ENCODE data around the gene GPR137. TPM values are rescaled to one million over a fixed set of nuclear protein-coding genes. Genes with fewer than 3 reads are reported as not detected.
"Not testable (repeated sequence)": the region's sequence is repeated elsewhere in the genome, so short reads cannot be mapped to it uniquely, and the experiment has no call there.

GPR137 gene
- total and polyA plus RNA-seq, 7 donors = 12.2 to 35.0 (median 17.4) TPM

DNA sequence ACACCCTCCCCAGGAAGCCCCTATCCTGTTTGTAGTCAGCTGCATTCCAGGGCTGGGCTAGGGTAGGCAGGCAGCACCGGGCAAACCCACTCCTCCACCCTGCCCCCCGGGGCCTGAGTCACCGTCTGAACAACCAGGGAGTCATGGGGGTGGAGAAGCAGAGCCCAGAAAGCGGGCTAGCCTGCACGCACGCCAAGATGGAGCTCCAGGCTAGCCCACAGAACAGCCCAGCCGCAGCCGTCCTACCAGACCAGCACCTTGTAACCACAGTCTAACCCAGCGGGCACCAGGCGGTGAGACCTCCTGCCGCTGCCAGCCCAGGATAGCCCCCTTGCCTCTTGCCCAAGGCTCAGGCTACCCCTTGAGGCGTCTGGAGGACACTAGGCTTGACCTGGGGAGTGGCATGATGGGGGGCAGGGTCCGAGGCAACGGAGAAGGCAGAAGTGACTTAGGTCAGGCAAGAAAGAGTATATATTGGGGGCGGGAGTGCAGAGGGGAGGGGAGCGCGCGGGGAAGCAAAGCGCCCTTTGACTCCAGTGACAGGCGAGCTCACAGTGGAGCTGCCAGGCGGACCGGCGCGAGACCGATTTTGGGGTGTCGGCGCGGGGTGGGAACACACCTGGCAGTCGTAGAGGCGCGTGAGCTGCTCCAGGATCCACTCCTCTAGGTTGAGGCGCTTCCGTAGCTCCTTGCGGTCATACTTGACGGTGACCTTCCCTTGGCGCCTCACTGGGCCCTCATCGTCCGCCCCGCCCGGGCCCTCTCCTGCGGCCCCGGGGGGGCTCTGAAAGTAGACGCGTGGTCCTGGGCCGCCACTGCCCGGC is 39.6 kb upstream of the GPR137 start:
- DNase-seq = peak; percentile 86
- Histone ChIP-seq H3K9me3 (no peaks in the 10 kb centered on the region), H3K27me3 (no peaks in the 10 kb centered on the region), H3K27ac (peak overlapping the region; percentile 83 to 96 (median 90)), H3K36me3 (peaks cover 0 to 9% (median 4%) of the 10 kb centered on the region in 4 donors), H3K4me1 (peaks cover 0 to 66% (median 43%) of the 10 kb centered on the region in 4 donors), H3K4me3 (peak overlapping the region; percentile 53 to 64 (median 56))
- WGBS, 2 donors = 1% methylated on average over 46 of the region's 46 CpGs
- intact Hi-C loops (cut with DNase I) = loop anchor here (5.0 kb wide), 1 partner anchor 56 kb away; the partner anchor contains the start of gene CATSPERZ
- TF ChIP-seq POLR2AphosphoS5 (IDR thresholded peaks at IDR 0.05) (peak in 2 of 4 donors; percentile 33 to 59), POLR2A (IDR thresholded peaks at IDR 0.05) (no peak)

- WGBS, 2 donors = 1 to 2% methylated on average over 43 of the region's 43 CpGs
- peak overlapping the region; percentile 53 to 64 (median 56) for H3K4me3 ChIP-seq
- not testable (repeated sequence) for H3K9me3 ChIP-seq, H3K36me3 ChIP-seq, DNase-seq, H3K27me3 ChIP-seq
- H3K27ac ChIP-seq = peak overlapping the region; percentile 83 to 96 (median 92)
- intact Hi-C loops (cut with DNase I) = loop anchor here (5.0 kb wide), 1 partner anchor 56 kb away; the partner anchor contains the start of gene CATSPERZ
- H3K4me1 ChIP-seq = peaks cover 0 to 67% (median 44%) of the 10 kb centered on the region in 4 donors
Observed at GRCh38 chr11:64246621-64246870, 39.1 kb upstream of the GPR137 start.

DNA sequence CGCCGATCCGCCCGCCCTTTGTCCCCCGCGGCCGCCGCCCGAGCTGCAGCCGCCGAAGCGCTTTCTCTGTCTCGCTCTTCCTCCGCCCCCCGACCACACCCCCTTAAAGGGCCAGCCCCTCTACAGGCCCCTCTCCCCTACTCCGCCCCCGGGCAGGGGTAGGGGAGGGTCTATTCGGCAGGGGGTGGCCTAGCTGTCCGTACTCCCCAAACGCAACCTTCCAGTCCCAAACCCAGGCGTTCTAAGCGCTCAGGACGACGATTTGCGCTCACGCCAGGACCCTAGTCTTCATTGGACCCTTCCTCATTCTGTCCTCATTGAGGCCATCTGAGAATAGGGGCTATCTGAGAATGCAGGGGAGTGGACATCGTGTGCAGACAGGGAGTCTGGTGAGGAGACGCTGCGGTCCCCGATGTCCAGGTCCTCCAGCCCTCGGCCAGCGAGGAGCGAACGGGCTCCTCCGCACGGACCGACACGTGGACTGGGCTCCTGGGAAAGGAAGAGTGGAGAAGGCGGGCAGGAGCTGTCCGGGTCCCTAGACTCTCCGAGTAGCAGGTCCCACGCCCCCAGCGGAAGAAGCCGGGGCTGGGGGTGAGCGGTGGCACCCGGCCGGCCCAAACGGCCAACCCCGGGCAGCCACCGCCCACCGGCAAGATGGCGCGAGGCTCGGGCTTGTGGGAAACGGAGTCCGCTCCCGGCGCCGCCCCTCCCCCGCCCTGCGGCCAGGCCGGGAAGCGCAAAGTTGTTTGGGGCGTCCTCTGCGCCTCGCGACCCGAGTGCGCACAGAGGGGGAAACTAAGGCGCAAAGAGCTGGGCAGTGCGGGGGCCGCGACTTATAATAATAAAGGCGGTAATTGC is 38.5 kb upstream of the GPR137 start, which contains the start of gene PPP1R14B:
PPP1R14B (minus strand) TSS at position 73 of the 858 bp plus-strand sequence. CDS start 270 bp downstream, outside the sequence.
- WGBS, 2 donors = 1% methylated on average over 74 of the region's 74 CpGs
- intact Hi-C loops (cut with DNase I) = loop anchor here (5.0 kb wide), 1 partner anchor 55 kb away; the partner anchor contains the start of gene CATSPERZ

DNA sequence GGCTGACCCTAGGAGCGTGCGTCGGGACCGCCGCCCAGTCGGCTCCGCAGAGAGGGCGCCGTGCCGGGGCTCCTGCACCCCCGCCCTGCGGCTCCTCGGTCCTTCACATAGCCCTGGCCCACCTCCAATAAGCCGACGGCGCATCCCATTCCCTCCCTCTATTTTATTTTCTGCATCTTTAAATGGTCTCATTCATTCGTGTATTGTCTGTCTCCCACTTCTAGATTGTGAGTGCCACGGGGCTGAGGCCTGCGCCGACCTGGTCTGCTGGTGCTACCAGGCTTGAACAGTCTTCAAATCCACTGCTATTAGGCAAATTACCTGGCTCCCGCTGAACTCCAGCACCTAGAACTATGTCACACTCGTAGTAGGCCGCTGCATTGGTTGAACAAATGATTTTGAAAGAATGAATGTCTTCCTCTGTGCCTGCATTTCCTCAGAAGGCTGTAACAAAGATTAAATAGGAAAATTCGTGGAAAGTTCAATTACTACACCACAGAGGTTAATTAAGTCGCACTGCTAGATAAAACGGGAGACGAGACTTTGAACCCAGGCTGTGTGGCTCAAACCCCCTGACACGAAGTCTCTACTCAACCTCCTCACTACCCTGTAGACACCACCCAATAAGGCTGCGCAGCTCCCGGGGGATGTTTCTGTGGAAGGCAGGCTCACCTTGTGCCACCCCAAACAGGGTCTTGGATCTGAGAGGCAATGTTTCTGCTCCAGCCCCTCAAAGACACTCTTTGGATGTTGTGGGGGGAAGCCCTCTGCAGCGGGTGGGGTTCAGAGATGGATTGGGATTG is 37.7 kb upstream of the GPR137 start:
- TF ChIP-seq CTCF (IDR thresholded peaks at IDR 0.05) (no peak), POLR2A (IDR thresholded peaks at IDR 0.05) (no peak), POLR2AphosphoS5 (IDR thresholded peaks at IDR 0.05) (no peak), EP300 (IDR thresholded peaks at IDR 0.05) (no peak)
- Histone ChIP-seq H3K36me3 (peaks cover 0 to 9% (median 4%) of the 10 kb centered on the region in 4 donors), H3K27ac (peak overlapping the region; percentile 83 to 94 (median 89)), H3K27me3 (no peaks in the 10 kb centered on the region), H3K4me1 (peaks cover 0 to 67% (median 46%) of the 10 kb centered on the region in 4 donors), H3K4me3 (peak overlapping the region; percentile 52 to 64 (median 56)), H3K9me3 (no peaks in the 10 kb centered on the region)
- WGBS, 2 donors = 31 to 53% methylated on average over 31 of the region's 31 CpGs
- intact Hi-C loops (cut with DNase I) = loop anchor here (5.0 kb wide), 1 partner anchor 54 kb away; the partner anchor contains the start of gene CATSPERZ
- no peak for DNase-seq

More for the DNA sequence above, 38.5 kb upstream of the GPR137 start, which contains the start of gene PPP1R14B:
- Histone ChIP-seq H3K27me3 (no peaks in the 10 kb centered on the region), H3K9me3 (no peaks in the 10 kb centered on the region), H3K36me3 (peaks cover 0 to 9% (median 4%) of the 10 kb centered on the region in 4 donors), H3K4me3 (peak within 1 kb of the TSS; percentile 53 to 64 (median 56)), H3K4me1 (peaks cover 0 to 67% (median 46%) of the 10 kb centered on the region in 4 donors), H3K27ac (peak within 1 kb of the TSS; percentile 83 to 96 (median 92))
- peak; percentile 93 for DNase-seq
- TF ChIP-seq POLR2A (IDR thresholded peaks at IDR 0.05) = peak in 1 of 2 donors; percentile 32
- TF ChIP-seq POLR2AphosphoS5 (IDR thresholded peaks at IDR 0.05) = peak in 3 of 4 donors; percentile 40 to 65 (median 61)
- peak in 1 of 4 experiments; percentile 4 for TF ChIP-seq CTCF (IDR thresholded peaks at IDR 0.05)
- TF ChIP-seq EP300 (IDR thresholded peaks at IDR 0.05) = no peak

DNA sequence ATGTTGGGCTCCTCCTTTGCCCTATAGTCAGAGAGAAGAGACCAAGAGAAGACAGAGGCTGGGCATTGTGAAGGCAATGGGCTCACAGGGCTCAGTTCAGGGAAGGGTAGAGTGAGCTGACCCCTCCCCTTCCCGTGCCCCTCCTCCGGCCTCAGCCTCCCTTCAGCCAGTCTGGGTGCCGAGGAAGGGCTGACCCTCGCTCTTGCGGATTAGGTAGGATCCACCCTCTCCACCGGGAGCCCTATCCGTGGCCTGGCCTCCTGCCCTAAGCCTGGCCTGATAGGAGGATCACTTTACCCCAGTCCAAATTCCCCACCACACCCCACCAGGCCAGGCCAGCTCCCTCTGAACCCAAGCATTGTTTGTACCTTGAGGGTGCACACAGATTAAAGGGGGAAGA is 37.1 kb upstream of the GPR137 start:
- no peaks in the 10 kb centered on the region for H3K27me3 ChIP-seq
- WGBS, 2 donors = 76 to 87% methylated on average over 7 of the region's 7 CpGs
- H3K27ac ChIP-seq = no peak overlapping the region
- H3K36me3 ChIP-seq = peaks cover 0 to 7% (median 2%) of the 10 kb centered on the region in 4 donors
- H3K4me3 ChIP-seq = no peak overlapping the region
- H3K4me1 ChIP-seq = peaks cover 0 to 69% (median 46%) of the 10 kb centered on the region in 4 donors
- intact Hi-C loops (cut with DNase I) = loop anchor here (5.0 kb wide), 1 partner anchor 54 kb away; the partner anchor contains the start of gene CATSPERZ
- no peaks in the 10 kb centered on the region for H3K9me3 ChIP-seq
- no peak for DNase-seq
- no peak for TF ChIP-seq POLR2AphosphoS5 (IDR thresholded peaks at IDR 0.05)
- no peak for TF ChIP-seq CTCF (IDR thresholded peaks at IDR 0.05)
- no peak for TF ChIP-seq EP300 (IDR thresholded peaks at IDR 0.05)
- TF ChIP-seq POLR2A (IDR thresholded peaks at IDR 0.05) = no peak
